M059J (cell line): ENCODE results near the gene SEMA3A. TPM values are rescaled to one million over a fixed set of nuclear protein-coding genes. Genes with fewer than 3 reads are reported as not detected.
A peak's percentile ranks its signal among the peaks of the same experiment; 100 is the strongest.

ENCODE experiments used
- DNase-seq: peaks from one replicate; pipeline ENCODE4 v3.0.0-alpha.2; 2012; ENCODE audit warnings: low read depth
- total RNA-seq: library from RNA; depleted of rRNA; stranded (reverse); fragments of >200 nt; shearing (Covaris generic); gene quantifications from 2 replicates; pipeline ENCODE4 v1.2.3, GENCODE V29; 2014

Gene SEMA3A
- total RNA-seq, 1 experiment from 2014 or later, result 20.1 TPM

DNA sequence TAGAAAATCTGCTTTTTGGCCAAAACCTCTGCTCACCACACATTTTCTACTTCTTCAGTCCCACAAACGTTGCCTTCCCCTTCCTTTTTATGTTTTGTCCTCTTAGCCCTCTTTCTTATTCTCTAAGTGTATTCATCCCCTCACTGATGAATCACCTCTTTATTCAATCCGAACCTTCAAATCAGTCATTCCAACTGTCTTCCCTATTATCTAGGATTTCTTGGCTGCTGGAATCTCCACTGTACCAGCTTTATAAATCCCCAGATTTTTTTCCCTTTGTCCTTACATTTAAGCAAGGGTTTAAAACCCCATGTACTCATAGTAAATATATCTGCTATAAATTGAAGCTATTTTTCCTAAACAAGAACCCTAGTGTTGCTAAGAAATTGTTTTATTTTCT lies 176.9 kb downstream of the SEMA3A start:
- no peak for DNase-seq

GRCh38 chr7:84013616-84014240 lies 180.9 kb downstream of the SEMA3A start:
- no peak for DNase-seq

DNA sequence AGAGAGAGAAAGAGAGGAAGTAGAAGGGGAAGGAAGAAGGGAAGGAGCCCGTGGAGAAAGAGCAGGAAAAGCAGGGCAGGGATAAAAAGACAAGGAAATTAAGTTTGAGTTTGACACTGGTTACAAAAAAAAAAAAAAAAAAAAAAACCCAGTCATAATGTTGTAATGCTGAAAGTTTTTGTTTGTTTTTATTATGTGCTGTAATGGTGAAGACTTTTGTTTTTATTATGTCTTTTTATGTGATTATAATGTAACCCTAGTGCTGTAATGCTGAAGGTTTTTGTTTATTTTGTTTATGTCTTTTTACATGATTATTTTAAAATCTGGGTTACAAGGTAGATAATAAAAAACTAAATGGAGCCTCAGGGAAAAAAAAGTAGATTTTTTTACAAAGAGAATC lies 184.8 kb downstream of the SEMA3A start:
- peak; percentile 18 for DNase-seq

- DNase-seq, result no peak
Observed at GRCh38 chr7:84009051-84009450, 185.5 kb downstream of the SEMA3A start.

GRCh38 chr7:84003191-84003590 lies 191.4 kb downstream of the SEMA3A start:
- no peak for DNase-seq

- no peak for DNase-seq
Observed at GRCh38 chr7:84002348-84002747, 192.2 kb downstream of the SEMA3A start.

DNA sequence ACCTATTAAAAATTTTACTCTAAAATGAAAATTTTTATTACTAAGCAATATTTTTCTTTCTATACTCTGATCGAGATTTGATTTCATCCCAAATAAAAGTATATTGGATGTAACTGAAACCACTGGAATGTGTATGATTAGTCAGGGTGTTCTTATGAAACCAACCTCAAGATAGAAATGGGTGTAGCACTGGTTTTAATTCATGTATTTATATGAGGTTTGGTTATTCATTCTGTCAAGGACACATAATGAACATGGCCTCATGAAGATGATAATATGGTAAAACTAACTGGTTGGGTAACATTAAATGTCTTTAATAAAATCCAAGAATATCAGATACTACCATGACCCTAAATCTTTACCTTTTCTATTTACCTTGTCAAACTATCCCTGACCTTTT lies 197.7 kb downstream of the SEMA3A start:
- DNase-seq, result no peak

DNA sequence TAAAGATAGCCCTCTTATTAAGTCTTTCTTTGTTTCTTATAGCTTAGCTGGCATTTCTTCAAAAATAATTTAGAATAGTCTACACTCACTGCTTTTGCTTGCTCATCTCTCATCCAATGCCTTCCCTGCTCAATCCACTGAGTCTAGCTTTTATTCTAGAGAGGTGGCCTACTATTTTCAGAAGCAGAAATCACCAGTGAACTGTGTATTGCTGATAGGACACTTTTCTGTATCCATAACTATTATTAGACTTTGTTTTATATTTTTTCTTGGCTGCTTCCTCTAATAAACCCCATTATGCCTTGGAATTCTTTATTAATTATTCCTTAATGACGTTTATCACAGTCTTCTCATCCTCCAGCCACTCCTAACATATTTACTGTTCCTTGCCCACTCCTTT lies 206.8 kb downstream of the SEMA3A start:
- no peak for DNase-seq

DNA sequence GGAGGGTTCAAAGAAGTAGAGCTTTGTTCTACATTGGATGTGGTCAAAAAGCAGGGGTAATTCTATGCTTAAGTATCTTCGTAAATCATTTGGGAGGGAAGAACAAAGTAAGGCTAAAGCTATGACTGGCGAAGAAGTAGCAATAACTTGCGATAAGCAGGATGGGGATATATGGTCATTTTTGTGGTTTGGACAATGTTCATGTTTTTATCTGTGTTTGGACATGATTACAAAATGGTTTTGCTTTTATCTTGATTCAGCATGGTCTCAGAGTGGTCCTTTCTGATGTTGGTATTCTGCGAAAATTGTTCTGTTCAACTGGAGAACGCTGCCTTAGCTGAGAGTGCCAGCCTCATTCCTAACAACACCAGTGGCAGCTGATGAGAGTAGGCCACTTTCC lies 208.8 kb downstream of the SEMA3A start:
- no peak for DNase-seq

DNA sequence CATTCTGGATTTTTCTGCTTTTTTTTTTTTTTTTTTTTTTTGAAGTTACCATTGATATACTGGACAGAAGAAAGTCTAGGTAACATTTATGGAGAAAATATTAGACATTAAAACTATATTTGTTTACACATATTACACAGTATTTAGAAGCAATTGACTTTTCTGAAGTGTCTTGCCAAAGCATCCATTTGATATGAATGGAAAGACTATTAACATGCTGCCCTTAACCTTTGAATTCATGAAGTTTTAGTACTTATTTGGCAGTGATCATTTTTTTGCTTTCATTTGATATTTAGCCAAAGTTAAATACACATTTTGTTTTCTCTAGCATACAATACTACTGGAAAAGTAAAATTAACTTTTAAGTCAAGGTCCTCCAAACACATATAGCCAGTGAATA lies 210.0 kb downstream of the SEMA3A start:
- DNase-seq, result no peak

DNA sequence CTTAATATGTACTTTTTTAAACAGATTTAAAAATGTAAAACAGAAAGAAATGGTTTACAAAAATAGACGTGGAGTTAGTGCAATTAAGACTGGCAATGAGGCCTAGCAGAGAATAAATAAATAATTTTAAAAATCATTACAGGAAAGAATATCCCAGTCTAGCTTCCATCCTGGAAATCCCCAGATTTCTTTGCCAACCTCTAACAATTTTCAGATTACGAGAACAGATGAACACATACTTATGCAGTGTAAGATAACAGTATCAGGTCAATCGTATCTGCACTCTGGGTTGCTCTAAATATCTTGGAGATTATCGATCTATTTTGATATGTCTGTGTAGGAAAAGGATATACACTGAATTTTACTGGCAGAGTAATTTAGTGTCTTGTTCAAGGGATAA lies 210.5 kb downstream of the SEMA3A start:
- no peak for DNase-seq

GRCh38 chr7:83983606-83984005 lies 211.0 kb downstream of the SEMA3A start:
- DNase-seq, result no peak

- DNase-seq, result peak; percentile 47
Observed at GRCh38 chr7:83976302-83976701, 218.3 kb downstream of the SEMA3A start.

DNA sequence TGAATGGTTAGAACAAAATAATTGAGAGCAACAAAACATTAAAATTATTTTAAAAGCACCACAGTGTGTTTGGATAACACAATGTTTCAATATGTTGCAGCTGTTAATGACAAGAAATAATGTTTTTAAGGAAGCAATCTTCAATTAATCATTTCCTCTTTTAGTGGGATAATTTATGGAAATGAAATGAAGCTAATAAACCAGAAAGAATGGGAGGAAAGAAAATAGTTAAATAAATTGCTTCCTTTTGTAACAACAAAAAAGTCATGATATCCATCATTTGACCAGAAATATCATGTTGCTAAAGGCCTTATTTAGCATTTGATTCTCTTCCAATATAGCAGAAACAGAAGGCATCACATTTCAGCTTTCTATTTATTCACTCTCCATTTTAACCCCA lies 224.5 kb downstream of the SEMA3A start:
- DNase-seq, result no peak

- DNase-seq, result no peak
Observed at GRCh38 chr7:83964318-83964717, 230.3 kb downstream of the SEMA3A start.

DNA sequence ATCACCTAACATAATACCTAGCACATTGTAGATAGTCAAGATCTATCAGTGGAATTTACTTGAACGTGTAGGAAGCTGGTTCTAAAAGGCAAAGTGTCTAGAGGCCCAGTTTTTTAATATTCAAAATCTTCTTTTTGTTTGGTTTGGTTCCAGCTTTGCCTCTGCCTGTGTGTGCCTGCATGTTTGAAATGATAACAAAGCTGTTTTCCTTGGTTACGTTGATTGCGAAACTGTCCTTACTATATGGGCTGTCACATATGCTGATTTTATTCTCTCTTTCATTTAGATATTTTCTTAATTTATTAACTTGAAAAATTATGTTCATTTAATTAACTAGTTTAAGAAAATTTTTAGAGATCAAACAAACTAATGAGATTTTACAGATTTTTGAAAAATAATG lies 237.3 kb downstream of the SEMA3A start:
- peak; percentile 9 for DNase-seq

- DNase-seq, result no peak
Observed at GRCh38 chr7:83956104-83956503, 238.5 kb downstream of the SEMA3A start.

DNA sequence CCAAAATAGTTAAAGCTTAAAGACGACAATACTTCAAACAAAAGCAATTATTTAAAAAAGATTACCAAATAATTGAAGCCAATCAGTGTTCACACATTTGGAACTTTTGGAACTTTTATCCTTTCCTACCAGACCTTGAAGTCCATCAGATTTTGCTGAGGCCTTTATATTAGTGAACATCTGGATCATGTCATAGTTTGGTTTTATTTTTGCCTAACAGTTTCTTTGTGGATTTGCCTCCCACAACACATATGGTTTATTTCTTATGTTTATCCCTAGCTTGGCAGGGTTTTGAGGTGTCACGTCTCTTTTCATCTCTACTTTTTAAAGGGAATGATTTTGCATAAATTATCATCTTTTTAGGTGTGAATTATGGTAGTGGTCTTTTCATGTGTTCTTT lies 242.4 kb downstream of the SEMA3A start:
- no peak for DNase-seq

GRCh38 chr7:83947260-83947659 lies 247.3 kb downstream of the SEMA3A start:
- peak; percentile 23 for DNase-seq

- DNase-seq, result no peak
Observed at GRCh38 chr7:83946801-83947200, 247.8 kb downstream of the SEMA3A start.

DNA sequence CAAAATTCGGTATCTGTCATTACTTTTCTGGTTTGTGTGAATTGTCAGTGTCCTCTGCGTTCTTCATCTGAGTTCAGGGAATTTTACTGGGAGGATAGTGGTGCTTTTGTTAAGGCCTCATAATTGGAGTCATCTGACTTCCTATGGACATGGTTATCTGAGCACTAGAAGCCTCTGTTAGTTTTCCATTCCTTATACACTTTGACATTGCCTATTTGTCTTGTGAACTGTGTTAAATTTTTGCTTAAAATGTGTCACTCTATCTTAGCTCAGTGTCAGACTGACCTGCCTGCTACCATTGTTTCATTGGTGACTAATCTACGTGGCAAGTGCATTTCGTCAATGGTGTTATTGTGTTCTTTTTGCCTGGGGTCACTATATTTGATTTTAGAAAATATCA lies 253.3 kb downstream of the SEMA3A start:
- DNase-seq, result no peak

GRCh38 chr7:83937930-83938329 lies 256.7 kb downstream of the SEMA3A start:
- no peak for DNase-seq

GRCh38 chr7:83936056-83936708 lies 258.4 kb downstream of the SEMA3A start:
- peak; percentile 73 for DNase-seq
